Measurements from ENCODE around the gene FAM47E.

The FAM47E gene

DNA sequence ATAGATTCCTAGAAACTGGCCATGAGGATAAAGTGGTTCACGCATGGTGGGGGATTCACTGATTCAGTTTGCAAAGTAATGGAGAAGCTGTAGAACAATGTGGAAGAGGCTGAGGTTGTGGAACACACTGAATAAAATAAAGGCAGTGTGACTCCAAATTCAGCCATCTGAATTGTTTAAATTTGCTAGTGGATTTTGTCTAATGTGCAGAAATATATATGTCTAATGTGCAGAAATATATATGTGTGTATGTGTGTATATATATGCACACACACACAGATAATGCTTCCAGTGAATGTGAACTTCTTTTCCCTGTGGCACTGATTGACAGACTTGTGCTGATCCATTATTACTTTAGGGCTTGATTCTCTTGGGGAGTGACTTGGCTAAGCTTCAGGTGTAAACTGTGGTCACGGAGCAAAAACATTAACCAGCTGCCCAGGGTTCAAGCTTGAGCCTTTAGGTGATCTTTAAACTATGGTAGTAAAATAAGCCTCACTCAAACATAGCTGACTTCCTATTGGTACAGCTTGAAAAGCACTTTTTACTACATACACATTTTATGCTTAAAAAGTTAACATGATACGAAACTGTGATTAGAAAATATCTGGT, 58.5 kb downstream of the FAM47E start:
- no peak for DNase-seq (ENCODE audit: low read depth, low spot score)
- TF ChIP-seq, protein P1, sequence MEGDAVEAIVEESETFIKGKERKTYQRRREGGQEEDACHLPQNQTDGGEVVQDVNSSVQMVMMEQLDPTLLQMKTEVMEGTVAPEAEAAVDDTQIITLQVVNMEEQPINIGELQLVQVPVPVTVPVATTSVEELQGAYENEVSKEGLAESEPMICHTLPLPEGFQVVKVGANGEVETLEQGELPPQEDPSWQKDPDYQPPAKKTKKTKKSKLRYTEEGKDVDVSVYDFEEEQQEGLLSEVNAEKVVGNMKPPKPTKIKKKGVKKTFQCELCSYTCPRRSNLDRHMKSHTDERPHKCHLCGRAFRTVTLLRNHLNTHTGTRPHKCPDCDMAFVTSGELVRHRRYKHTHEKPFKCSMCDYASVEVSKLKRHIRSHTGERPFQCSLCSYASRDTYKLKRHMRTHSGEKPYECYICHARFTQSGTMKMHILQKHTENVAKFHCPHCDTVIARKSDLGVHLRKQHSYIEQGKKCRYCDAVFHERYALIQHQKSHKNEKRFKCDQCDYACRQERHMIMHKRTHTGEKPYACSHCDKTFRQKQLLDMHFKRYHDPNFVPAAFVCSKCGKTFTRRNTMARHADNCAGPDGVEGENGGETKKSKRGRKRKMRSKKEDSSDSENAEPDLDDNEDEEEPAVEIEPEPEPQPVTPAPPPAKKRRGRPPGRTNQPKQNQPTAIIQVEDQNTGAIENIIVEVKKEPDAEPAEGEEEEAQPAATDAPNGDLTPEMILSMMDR (IDR thresholded peaks at IDR 0.05; ENCODE audit: insufficient read depth, low read length, missing control alignments): no peak
- ChIA-PET CTCF (interaction anchor here (1.3 to 6.1 kb wide), 2 partner anchors 67 to 131 kb away, joined by 3 to 73 read pairs; no protein-coding TSS in a partner anchor), POLR2A (no interaction called here)
- H3K4me3 ChIP-seq (ENCODE audit: low read depth, low read length): no peak overlapping the region

DNA sequence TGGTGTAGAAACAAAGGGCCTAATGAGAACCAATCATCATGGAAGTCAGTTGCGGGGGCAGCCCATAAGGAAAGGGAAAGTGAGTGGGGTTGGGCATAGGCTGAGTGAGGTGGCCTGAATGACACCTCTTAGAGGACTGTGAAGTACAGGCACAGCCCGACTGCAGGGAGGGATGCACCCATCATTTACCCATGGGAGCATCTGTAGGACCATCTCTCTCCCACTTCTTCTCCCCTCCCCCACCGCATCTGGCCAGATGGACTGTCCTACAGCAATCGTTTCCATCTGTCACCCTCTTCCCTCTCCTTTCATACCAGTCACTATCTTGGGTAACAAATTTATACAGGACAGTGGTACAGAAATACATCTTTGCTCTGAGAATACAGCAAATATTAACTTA, 59.2 kb downstream of the FAM47E start:
- CTCF ChIA-PET: interaction anchor here (1.3 to 6.1 kb wide), 2 partner anchors 67 to 131 kb away, joined by 3 to 73 read pairs; no protein-coding TSS in a partner anchor
- no peak overlapping the region for H3K4me3 ChIP-seq (ENCODE audit: low read depth, low read length)
- TF ChIP-seq, protein P1 (IDR thresholded peaks at IDR 0.05; ENCODE audit: insufficient read depth, low read length, missing control alignments): no peak
- POLR2A ChIA-PET: no interaction called here
- DNase-seq (ENCODE audit: low read depth, low spot score): no peak

- ChIA-PET POLR2A (no interaction called here), CTCF (interaction anchor here (0.6 kb wide), 1 partner anchor 137 kb away, joined by 3 read pairs; no protein-coding TSS in a partner anchor)
- H3K4me3 ChIP-seq (ENCODE audit: low read depth, low read length): no peak overlapping the region
- DNase-seq (ENCODE audit: low read depth, low spot score): no peak
- TF ChIP-seq, protein P1 (IDR thresholded peaks at IDR 0.05; ENCODE audit: insufficient read depth, low read length, missing control alignments): no peak
These were observed 60.4 kb downstream of the FAM47E start for GRCh38 chr4:76311896-76312331.

DNA sequence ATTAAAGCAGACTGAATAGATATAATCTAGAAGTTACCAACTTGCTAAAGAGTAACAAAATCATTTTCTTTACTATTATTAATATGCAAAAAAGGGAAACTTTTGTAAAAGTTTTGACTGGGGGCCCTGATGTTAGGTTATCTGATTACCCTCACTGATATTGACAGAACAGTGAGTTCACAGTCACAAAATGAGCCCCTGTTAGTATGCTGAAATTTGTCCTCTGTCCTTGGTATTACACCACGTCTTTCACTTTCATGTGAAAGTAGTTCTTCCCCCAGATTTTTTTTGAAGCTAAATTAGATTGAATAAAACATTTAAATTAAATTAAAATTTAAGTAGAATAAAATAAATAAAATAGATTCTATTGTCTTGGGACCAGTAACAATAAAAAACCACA, 60.9 kb downstream of the FAM47E start:
- TF ChIP-seq, protein P1 (IDR thresholded peaks at IDR 0.05; ENCODE audit: insufficient read depth, low read length, missing control alignments): no peak
- POLR2A ChIA-PET: no interaction called here
- no peak overlapping the region for H3K4me3 ChIP-seq (ENCODE audit: low read depth, low read length)
- CTCF ChIA-PET: interaction anchor here (0.8 kb wide), 1 partner anchor 66 kb away, joined by 3 read pairs; no protein-coding TSS in a partner anchor
- DNase-seq (ENCODE audit: low read depth, low spot score): no peak

- CTCF ChIA-PET: interaction anchor here (2.7 kb wide), 1 partner anchor 134 kb away, joined by 10 read pairs; no protein-coding TSS in a partner anchor
- no peak overlapping the region for H3K4me3 ChIP-seq (ENCODE audit: low read depth, low read length)
- POLR2A ChIA-PET: no interaction called here
- no peak for DNase-seq (ENCODE audit: low read depth, low spot score)
- TF ChIP-seq, protein P1 (IDR thresholded peaks at IDR 0.05; ENCODE audit: insufficient read depth, low read length, missing control alignments): no peak
These were observed 62.0 kb downstream of the FAM47E start for GRCh38 chr4:76313547-76313946.

DNA sequence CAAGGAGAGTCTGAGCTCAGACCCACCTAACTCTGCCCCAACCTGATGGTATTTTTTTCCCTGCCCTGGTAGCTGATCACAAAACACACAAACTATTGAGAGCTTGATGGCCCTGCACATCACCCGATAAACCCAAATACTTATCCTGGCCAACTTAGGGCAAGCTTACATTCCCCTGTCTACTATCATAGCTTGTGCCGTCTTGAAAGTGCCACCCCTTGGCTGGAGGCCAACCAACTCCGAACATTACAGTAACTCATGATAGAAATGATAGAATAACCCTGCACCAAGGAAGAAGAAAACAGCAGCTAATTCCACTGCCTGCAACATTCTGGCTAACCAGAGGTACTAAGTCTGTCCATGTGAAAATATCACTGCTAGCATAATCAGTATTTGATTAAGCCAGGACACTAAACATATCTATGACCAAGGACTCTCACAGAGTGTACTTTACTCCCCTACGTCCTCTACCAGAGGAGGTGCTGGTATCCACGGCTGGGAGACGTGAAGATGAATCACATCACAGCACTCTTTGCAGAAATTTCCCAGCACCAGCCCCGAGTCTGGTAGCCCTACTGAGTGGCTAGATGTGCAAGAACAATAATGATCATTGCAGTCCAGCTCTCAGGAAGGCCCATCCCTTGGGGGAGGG, 63.9 kb downstream of the FAM47E start:
- CTCF ChIA-PET: interaction anchor here (2.1 to 2.7 kb wide), 2 partner anchors 8 to 136 kb away, joined by 9 to 10 read pairs; partner anchors contain the start of gene STBD1
- H3K4me3 ChIP-seq (ENCODE audit: low read depth, low read length): no peak overlapping the region
- POLR2A ChIA-PET: interaction anchor here (1.9 kb wide), 1 partner anchor 9 kb away, joined by 7 read pairs; the partner anchor contains the start of gene STBD1

More for the DNA sequence above, 63.9 kb downstream of the FAM47E start:
- TF ChIP-seq, protein P1 (IDR thresholded peaks at IDR 0.05; ENCODE audit: insufficient read depth, low read length, missing control alignments): no peak
- no peak for DNase-seq (ENCODE audit: low read depth, low spot score)

Data from AG04449 (cell line).